Parathyroid adenoma (tissue), 2 donors: ENCODE results near the gene CAMK1G.

Experiments
- H2AFZ ChIP-seq: fragments of 300-600 bp; sonication (generic); one replicate; pipeline ENCODE4 v1.7.0; 2017; ENCODE audit warnings: antibody characterized with exemption, mild to moderate bottlenecking
- H3K27ac ChIP-seq: fragments of 300-600 bp; sonication (generic); one replicate; pipeline ENCODE4 v1.7.0; 2017
- H3K27me3 ChIP-seq: fragments of 300-600 bp; sonication (generic); one replicate; pipeline ENCODE4 v1.7.0; 2017; ENCODE audit warnings: low read length; ENCODE audit not compliant: control insufficient read depth, insufficient read depth
- H3K36me3 ChIP-seq: fragments of 300-600 bp; sonication (generic); one replicate; pipeline ENCODE4 v1.7.0; 2017; ENCODE audit warnings: low read length; ENCODE audit not compliant: control insufficient read depth, insufficient read depth
- H3K4me1 ChIP-seq: fragments of 300-600 bp; sonication (generic); one replicate; pipeline ENCODE4 v1.7.0; 2017; ENCODE audit warnings: control low read depth
- H3K4me2 ChIP-seq: fragments of 300-600 bp; sonication (generic); one replicate; pipeline ENCODE4 v1.7.0; 2017; ENCODE audit warnings: low read length
- H3K4me3 ChIP-seq: fragments of 300-600 bp; sonication (generic); one replicate; pipeline ENCODE4 v1.7.0; 2017; ENCODE audit warnings: low read depth, low read length
- H3K79me2 ChIP-seq: fragments of 300-600 bp; sonication (generic); one replicate; pipeline ENCODE4 v1.7.0; 2017; ENCODE audit warnings: control low read depth
- H3K9ac ChIP-seq: fragments of 300-600 bp; sonication (generic); one replicate; pipeline ENCODE4 v1.7.0; 2017; ENCODE audit warnings: mild to moderate bottlenecking
- H3K9me3 ChIP-seq: fragments of 300-600 bp; sonication (generic); one replicate; pipeline ENCODE4 v1.7.0; 2017; ENCODE audit warnings: low read length; ENCODE audit not compliant: control insufficient read depth
- CTCF ChIP-seq: fragments of 300-600 bp; sonication (generic); IDR thresholded peaks from one replicate; pipeline ENCODE4 v1.7.0; 2017; ENCODE audit warnings: antibody characterized with exemption, mild to moderate bottlenecking
- donor health status: primary hyperparathyroidism.

CAMK1G gene

GRCh38 chr1:209583408-209583807 lies at the start of gene CAMK1G:
CAMK1G (plus strand) TSS chr1:209583714; CDS start chr1:209594984, 11,270 bp downstream.
- H3K36me3 ChIP-seq, result no peaks in the 10 kb centered on the region
- no peak within 1 kb of the TSS for H3K4me3 ChIP-seq
- peaks cover 4% of the 10 kb centered on the region for H3K27me3 ChIP-seq
- H2AFZ ChIP-seq, result no peak within 1 kb of the TSS
- H3K27ac ChIP-seq, result no peak within 1 kb of the TSS
- no peaks in the 10 kb centered on the region for H3K4me1 ChIP-seq
- no peak within 1 kb of the TSS for H3K4me2 ChIP-seq
- no peak for TF ChIP-seq CTCF
- H3K9me3 ChIP-seq, result no peaks in the 10 kb centered on the region
- no peak within 1 kb of the TSS for H3K9ac ChIP-seq
- no peaks in the 10 kb centered on the region for H3K79me2 ChIP-seq

GRCh38 chr1:209534496-209535250 lies 48.8 kb upstream of the CAMK1G start:
- no peak overlapping the region for H2AFZ ChIP-seq
- no peak overlapping the region for H3K9ac ChIP-seq
- no peak overlapping the region for H3K27ac ChIP-seq
- no peak for TF ChIP-seq CTCF
- no peaks in the 10 kb centered on the region for H3K36me3 ChIP-seq
- H3K4me1 ChIP-seq, result no peaks in the 10 kb centered on the region
- H3K4me3 ChIP-seq, result no peak overlapping the region
- H3K9me3 ChIP-seq, result no peaks in the 10 kb centered on the region
- no peaks in the 10 kb centered on the region for H3K27me3 ChIP-seq
- no peaks in the 10 kb centered on the region for H3K79me2 ChIP-seq
- no peak overlapping the region for H3K4me2 ChIP-seq

GRCh38 chr1:209536843-209537242 lies 46.7 kb upstream of the CAMK1G start:
- Histone ChIP-seq H3K9me3 (no peaks in the 10 kb centered on the region), H3K4me2 (no peak overlapping the region), H3K79me2 (no peaks in the 10 kb centered on the region), H3K4me1 (no peaks in the 10 kb centered on the region), H3K4me3 (no peak overlapping the region), H3K36me3 (no peaks in the 10 kb centered on the region), H3K27me3 (no peaks in the 10 kb centered on the region), H2AFZ (no peak overlapping the region), H3K27ac (no peak overlapping the region), H3K9ac (no peak overlapping the region)
- TF ChIP-seq CTCF, result no peak

- Histone ChIP-seq H3K79me2 (no peaks in the 10 kb centered on the region), H3K4me2 (no peak overlapping the region), H3K4me1 (no peaks in the 10 kb centered on the region), H3K27me3 (no peaks in the 10 kb centered on the region), H3K4me3 (no peak overlapping the region), H2AFZ (no peak overlapping the region), H3K27ac (no peak overlapping the region), H3K9me3 (no peaks in the 10 kb centered on the region), H3K36me3 (no peaks in the 10 kb centered on the region), H3K9ac (no peak overlapping the region)
- TF ChIP-seq CTCF, result no peak
These were observed 46.0 kb upstream of the CAMK1G start for GRCh38 chr1:209537336-209538114.
